Testis (tissue), 2 donors: ENCODE results near the gene SPIRE1.

Experiments used
- POLR2A ChIP-seq: fragments of 450-650 bp; IDR thresholded peaks from one replicate; pipeline ENCODE4 v1.6.1; 2017; ENCODE audit warnings: antibody characterized with exemption, mild to moderate bottlenecking, moderate library complexity
- TF ChIP-seq, protein P1 (sequence below), 3 experiments: fragments of 450-650 bp in 2 of 3; fragments of 200-600 bp in 1 of 3; sonication (generic) in 1 of 3; IDR thresholded peaks; one replicate each; pipeline ENCODE4 v1.5.1; 2016 to 2019; ENCODE audit warnings: antibody characterized with exemption in 3 of 3, mild to moderate bottlenecking in 2 of 3, moderate library complexity in 1 of 3

DNA sequence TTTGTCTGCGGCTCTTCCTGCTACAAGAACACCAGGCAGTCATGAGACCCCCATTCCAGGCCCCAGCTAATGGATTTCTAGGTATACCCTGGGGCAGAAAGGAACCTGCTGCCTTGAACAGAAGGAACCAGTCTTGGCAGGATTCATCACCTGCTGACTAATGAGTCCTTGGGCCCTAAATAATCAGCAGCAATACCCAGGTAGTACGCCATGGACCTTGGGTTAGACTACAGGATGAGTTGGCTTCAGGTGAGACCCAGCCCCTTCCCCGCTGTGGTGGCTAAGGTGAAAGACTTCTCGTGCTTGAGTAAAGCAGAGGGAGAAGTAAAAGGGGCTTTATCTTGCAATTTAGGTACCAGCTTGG is 105.0 kb downstream of the SPIRE1 start:
- TF ChIP-seq, protein P1, sequence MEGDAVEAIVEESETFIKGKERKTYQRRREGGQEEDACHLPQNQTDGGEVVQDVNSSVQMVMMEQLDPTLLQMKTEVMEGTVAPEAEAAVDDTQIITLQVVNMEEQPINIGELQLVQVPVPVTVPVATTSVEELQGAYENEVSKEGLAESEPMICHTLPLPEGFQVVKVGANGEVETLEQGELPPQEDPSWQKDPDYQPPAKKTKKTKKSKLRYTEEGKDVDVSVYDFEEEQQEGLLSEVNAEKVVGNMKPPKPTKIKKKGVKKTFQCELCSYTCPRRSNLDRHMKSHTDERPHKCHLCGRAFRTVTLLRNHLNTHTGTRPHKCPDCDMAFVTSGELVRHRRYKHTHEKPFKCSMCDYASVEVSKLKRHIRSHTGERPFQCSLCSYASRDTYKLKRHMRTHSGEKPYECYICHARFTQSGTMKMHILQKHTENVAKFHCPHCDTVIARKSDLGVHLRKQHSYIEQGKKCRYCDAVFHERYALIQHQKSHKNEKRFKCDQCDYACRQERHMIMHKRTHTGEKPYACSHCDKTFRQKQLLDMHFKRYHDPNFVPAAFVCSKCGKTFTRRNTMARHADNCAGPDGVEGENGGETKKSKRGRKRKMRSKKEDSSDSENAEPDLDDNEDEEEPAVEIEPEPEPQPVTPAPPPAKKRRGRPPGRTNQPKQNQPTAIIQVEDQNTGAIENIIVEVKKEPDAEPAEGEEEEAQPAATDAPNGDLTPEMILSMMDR (IDR thresholded peaks at IDR 0.05), result no peak
- TF ChIP-seq POLR2A, result no peak
